Small intestine (tissue), 7 donors: ENCODE measurements around the gene ZNF334. TPM values are rescaled to one million over a fixed set of nuclear protein-coding genes. Genes with fewer than 3 reads are reported as not detected.

Source experiments
- DNase-seq, 2 donors: peaks; one replicate each; pipeline versions ENCODE4 v3.0.0 to v3.0.0-alpha.2; 2013
- FAIRE-seq: peaks from 2 replicates; lab custom pipeline; 2012; peaks lifted over from hg19 to GRCh38; lab: Jason Lieb, UNC
- H3K27ac ChIP-seq, 3 donors: one replicate each; pipeline ENCODE4 v1.5.1; 2013; ENCODE audit warnings: low read length in 2 of 3, mild to moderate bottlenecking in 2 of 3, control low read depth in 1 of 3, inconsistent platforms in 1 of 3, low read depth in 1 of 3, moderate library complexity in 1 of 3
- H3K27me3 ChIP-seq, 3 donors: one replicate each; pipeline ENCODE4 v1.6.1; 2013; ENCODE audit warnings: low read length in 3 of 3, inconsistent platforms in 1 of 3; ENCODE audit not compliant: control insufficient read depth in 3 of 3, insufficient read depth in 3 of 3
- H3K36me3 ChIP-seq, 3 donors: one replicate each; pipeline ENCODE4 v1.6.1; 2013; ENCODE audit warnings: low read length in 3 of 3, inconsistent platforms in 1 of 3, low read depth in 1 of 3, mild to moderate bottlenecking in 1 of 3, moderate library complexity in 1 of 3; ENCODE audit not compliant: control insufficient read depth in 3 of 3, insufficient read depth in 2 of 3
- H3K4me1 ChIP-seq, 3 donors: one replicate each; pipeline ENCODE4 v1.6.1; 2013; ENCODE audit warnings: low read length in 2 of 3, inconsistent platforms in 1 of 3, low read depth in 1 of 3, mild to moderate bottlenecking in 1 of 3, moderate library complexity in 1 of 3; ENCODE audit not compliant: control insufficient read depth in 3 of 3, insufficient read depth in 2 of 3
- H3K4me3 ChIP-seq, 3 donors: one replicate each; pipeline ENCODE4 v1.5.1; 2013; ENCODE audit warnings: low read length in 3 of 3, control low read depth in 1 of 3, inconsistent platforms in 1 of 3, low read depth in 1 of 3, mild to moderate bottlenecking in 1 of 3, moderate library complexity in 1 of 3
- H3K9me3 ChIP-seq, 2 donors: one replicate each; pipeline ENCODE4 v1.6.1; 2013; ENCODE audit warnings: low read depth in 1 of 2, low read length in 1 of 2; ENCODE audit not compliant: control insufficient read depth in 2 of 2, insufficient read depth in 1 of 2
- WGBS, 3 donors: extraction: QIAGEN DNeasy Blood & Tissue Kit; methylation state at CpG; one replicate each; pipeline ENCODE4 v1.1.7; 2013; 5-methylcytosine and 5-hydroxymethylcytosine counted together
- polyA plus RNA-seq, 4 donors: library from polyadenylated mRNA; stranded (reverse) in 3 of 4; unstranded in 1 of 4; fragments of 200-250 nt in 3 of 4; fragments of 120-200 nt in 1 of 4; gene quantifications; one replicate each; pipeline versions ENCODE4 v1.2.1 to v1.2.3, GENCODE V29; 2013
- donor health status: healthy with polysubstance abuse.
- donor health status: control.
- donor health status: control.
- donor health status: Bipolar disorder and iron deficiency.
- donor health status: healthy.

The ZNF334 gene
- polyA plus RNA-seq, 4 donors = 0.54 to 32.6 (median 1.7) TPM

- FAIRE-seq (no peak), DNase-seq (no peak)
- Histone ChIP-seq H3K27ac (no peak overlapping the region), H3K4me1 (peaks cover 0 to 5% (median 0%) of the 10 kb centered on the region in 3 donors), H3K4me3 (no peak overlapping the region), H3K36me3 (no peaks in the 10 kb centered on the region), H3K27me3 (peaks cover 0 to 2% (median 0%) of the 10 kb centered on the region in 3 donors), H3K9me3 (no peaks in the 10 kb centered on the region)
- 81 to 86% (median 85%) methylated on average over 5 of the region's 5 CpGs for WGBS, 3 donors
Measured at GRCh38 chr20:46548688-46549087, 35.3 kb upstream of the ZNF334 start.

- Histone ChIP-seq H3K27me3 (peaks cover 0 to 2% (median 0%) of the 10 kb centered on the region in 3 donors), H3K4me3 (no peak overlapping the region), H3K9me3 (no peaks in the 10 kb centered on the region), H3K27ac (no peak overlapping the region), H3K36me3 (no peaks in the 10 kb centered on the region), H3K4me1 (peaks cover 0 to 5% (median 0%) of the 10 kb centered on the region in 3 donors)
- DNase-seq (no peak), FAIRE-seq (no peak)
- WGBS, 3 donors = 73 to 82% (median 79%) methylated on average over 6 of the region's 6 CpGs
Measured at GRCh38 chr20:46547995-46548394, 34.6 kb upstream of the ZNF334 start.

- WGBS, 3 donors = 74 to 76% (median 76%) methylated on average over 6 of the region's 6 CpGs
- no peak for FAIRE-seq
- no peak for DNase-seq
- H3K27me3 ChIP-seq = peaks cover 0 to 2% (median 0%) of the 10 kb centered on the region in 3 donors
- no peak overlapping the region for H3K4me3 ChIP-seq
- H3K9me3 ChIP-seq = no peaks in the 10 kb centered on the region
- H3K27ac ChIP-seq = no peak overlapping the region
- H3K36me3 ChIP-seq = no peaks in the 10 kb centered on the region
- no peaks in the 10 kb centered on the region for H3K4me1 ChIP-seq
Measured at GRCh38 chr20:46546936-46547335, 33.6 kb upstream of the ZNF334 start.

- peaks cover 0 to 4% (median 1%) of the 10 kb centered on the region in 3 donors for H3K27me3 ChIP-seq
- no peak overlapping the region for H3K4me3 ChIP-seq
- H3K9me3 ChIP-seq = no peaks in the 10 kb centered on the region
- H3K4me1 ChIP-seq = no peaks in the 10 kb centered on the region
- H3K27ac ChIP-seq = no peak overlapping the region
- no peaks in the 10 kb centered on the region for H3K36me3 ChIP-seq
- DNase-seq (no peak), FAIRE-seq (no peak)
- 74 to 86% (median 75%) methylated on average over 3 of the region's 3 CpGs for WGBS, 3 donors
Measured at GRCh38 chr20:46546298-46546697, 32.9 kb upstream of the ZNF334 start.

- WGBS, 3 donors = 80 to 95% (median 90%) methylated on average over 6 to 9 of the region's 9 CpGs
- DNase-seq (no peak), FAIRE-seq (no peak)
- Histone ChIP-seq H3K27ac (no peak overlapping the region), H3K4me3 (no peak overlapping the region), H3K9me3 (no peaks in the 10 kb centered on the region), H3K27me3 (peaks cover 0 to 7% (median 2%) of the 10 kb centered on the region in 3 donors), H3K4me1 (no peaks in the 10 kb centered on the region), H3K36me3 (no peaks in the 10 kb centered on the region)
Measured at GRCh38 chr20:46545827-46546138, 32.4 kb upstream of the ZNF334 start.

GRCh38 chr20:46545077-46545826, 31.9 kb upstream of the ZNF334 start:
- H3K27me3 ChIP-seq = peaks cover 0 to 7% (median 2%) of the 10 kb centered on the region in 3 donors
- 79 to 84% (median 80%) methylated on average over 14 of the region's 14 CpGs for WGBS, 3 donors

GRCh38 chr20:46544576-46544975, 31.2 kb upstream of the ZNF334 start:
- Histone ChIP-seq H3K27ac (no peak overlapping the region), H3K36me3 (no peaks in the 10 kb centered on the region), H3K4me3 (no peak overlapping the region), H3K9me3 (no peaks in the 10 kb centered on the region), H3K4me1 (no peaks in the 10 kb centered on the region), H3K27me3 (peaks cover 0 to 7% (median 2%) of the 10 kb centered on the region in 3 donors)
- WGBS, 3 donors = 84 to 92% (median 91%) methylated on average over 3 of the region's 3 CpGs
- FAIRE-seq (no peak), DNase-seq (no peak)

More at GRCh38 chr20:46545077-46545826, 31.9 kb upstream of the ZNF334 start:
- Histone ChIP-seq H3K4me3 (no peak overlapping the region), H3K4me1 (no peaks in the 10 kb centered on the region), H3K9me3 (no peaks in the 10 kb centered on the region), H3K27ac (no peak overlapping the region), H3K36me3 (no peaks in the 10 kb centered on the region)
- FAIRE-seq (no peak), DNase-seq (no peak)

GRCh38 chr20:46543959-46544358, 30.6 kb upstream of the ZNF334 start:
- no peaks in the 10 kb centered on the region for H3K36me3 ChIP-seq
- H3K27ac ChIP-seq = no peak overlapping the region
- H3K9me3 ChIP-seq = no peaks in the 10 kb centered on the region
- WGBS, 3 donors = 7 to 23% (median 14%) methylated on average over 1 of the region's 1 CpG
- peaks cover 0 to 7% (median 2%) of the 10 kb centered on the region in 3 donors for H3K27me3 ChIP-seq
- no peak for DNase-seq
- H3K4me3 ChIP-seq = no peak overlapping the region
- no peaks in the 10 kb centered on the region for H3K4me1 ChIP-seq
- FAIRE-seq = no peak
